Esophagus muscularis mucosa (tissue), 4 donors: Measurements from ENCODE around the gene RCAN1.

Experiments used
- CTCF ChIP-seq, 3 experiments: fragments of 200-600 bp in 2 of 3; fragments of 450-650 bp in 1 of 3; sonication (generic) in 2 of 3; IDR thresholded peaks; one replicate each; pipeline ENCODE4 v1.5.1; 2017 to 2019; ENCODE audit warnings: antibody characterized with exemption in 3 of 3, mild to moderate bottlenecking in 2 of 3, moderate library complexity in 1 of 3
- EP300 ChIP-seq: sonication (generic); formaldehyde crosslinking; IDR thresholded peaks from one replicate; pipeline ENCODE4 v1.6.1; 2017; ENCODE audit warnings: antibody characterized with exemption
- POLR2A ChIP-seq: fragments of 450-650 bp; IDR thresholded peaks from one replicate; pipeline ENCODE4 v1.6.1; 2017; ENCODE audit warnings: antibody characterized with exemption, moderate library complexity, mild to moderate bottlenecking, low read depth
- POLR2AphosphoS5 ChIP-seq, 2 donors: sonication (generic); formaldehyde crosslinking; IDR thresholded peaks; one replicate each; pipeline ENCODE4 v1.6.1; 2017; ENCODE audit warnings: antibody characterized with exemption in 2 of 2

GRCh38 chr21:34557261-34557660 is 57.7 kb downstream of the RCAN1 start:
- no peak for TF ChIP-seq POLR2A
- TF ChIP-seq CTCF (IDR thresholded peaks at IDR 0.05), result no peak
- TF ChIP-seq EP300, result no peak
- no peak for TF ChIP-seq POLR2AphosphoS5 (IDR thresholded peaks at IDR 0.05)
